Suprapubic skin (tissue), 4 donors: ENCODE measurements around the gene KRTAP22-1. TPM values are rescaled to one million over a fixed set of nuclear protein-coding genes. Genes with fewer than 3 reads are reported as not detected.

Experiments used
- DNase-seq, 2 donors: peaks; one replicate each; pipeline ENCODE4 v3.0.0-alpha.2; 2019; ENCODE audit warnings: low spot score in 2 of 2
- H3K27ac ChIP-seq: fragments of 200-600 bp; sonication (generic); one replicate; pipeline ENCODE4 v1.5.1; 2019
- H3K27me3 ChIP-seq: fragments of 200-600 bp; sonication (generic); one replicate; pipeline ENCODE4 v1.5.1; 2019
- H3K36me3 ChIP-seq: fragments of 200-600 bp; sonication (generic); one replicate; pipeline ENCODE4 v1.5.1; 2019
- H3K4me1 ChIP-seq: fragments of 200-600 bp; sonication (generic); one replicate; pipeline ENCODE4 v1.5.1; 2019
- H3K4me3 ChIP-seq: fragments of 200-600 bp; sonication (generic); one replicate; pipeline ENCODE4 v1.5.1; 2019; ENCODE audit warnings: mild to moderate bottlenecking
- H3K9me3 ChIP-seq: fragments of 200-600 bp; sonication (generic); one replicate; pipeline ENCODE4 v1.5.1; 2019
- CTCF ChIP-seq, 2 donors: fragments of 200-600 bp in 1 of 2; fragments of 450-650 bp in 1 of 2; sonication (generic) in 1 of 2; IDR thresholded peaks; one replicate each; pipeline ENCODE4 v1.5.1; 2016 to 2019; ENCODE audit warnings: antibody characterized with exemption in 2 of 2, mild to moderate bottlenecking in 1 of 2, moderate library complexity in 1 of 2
- EP300 ChIP-seq: sonication (generic); formaldehyde crosslinking; IDR thresholded peaks from one replicate; pipeline ENCODE4 v1.6.1; 2017; ENCODE audit warnings: antibody characterized with exemption
- POLR2A ChIP-seq, 2 donors: fragments of 450-650 bp; IDR thresholded peaks; one replicate each; pipeline ENCODE4 v1.6.1; 2017; ENCODE audit warnings: antibody characterized with exemption in 2 of 2, mild to moderate bottlenecking in 2 of 2, moderate library complexity in 2 of 2
- POLR2AphosphoS5 ChIP-seq, 3 donors: sonication (generic); formaldehyde crosslinking; IDR thresholded peaks; one replicate each; pipeline ENCODE4 v1.6.1; 2017; ENCODE audit warnings: antibody characterized with exemption in 3 of 3
- WGBS: methylation state at CpG from one replicate; pipeline ENCODE4 v1.1.5; 2018; 5-methylcytosine and 5-hydroxymethylcytosine counted together
- total RNA-seq, 4 donors: library from RNA; depleted of rRNA; stranded (reverse); fragments of >200 nt; gene quantifications; one replicate each; pipeline ENCODE4 v1.1.0, GENCODE V29; 2016

KRTAP22-1 gene
- total RNA-seq, 4 donors from 2014 or later: not detected

GRCh38 chr21:30642564-30642963 is 41.7 kb downstream of the KRTAP22-1 start, which contains the start of gene KRTAP20-3:
KRTAP20-3 (plus strand) TSS chr21:30642864.
- Histone ChIP-seq H3K9me3 (no peaks in the 10 kb centered on the region), H3K27ac (no peak within 1 kb of the TSS), H3K36me3 (no peaks in the 10 kb centered on the region), H3K4me3 (no peak within 1 kb of the TSS), H3K4me1 (no peaks in the 10 kb centered on the region), H3K27me3 (no peaks in the 10 kb centered on the region)
- no peak for DNase-seq
- TF ChIP-seq CTCF (IDR thresholded peaks at IDR 0.05) (no peak), EP300 (no peak), POLR2A (IDR thresholded peaks at IDR 0.05) (no peak), POLR2AphosphoS5 (IDR thresholded peaks at IDR 0.05) (no peak)
- 84% methylated on average over 2 of the region's 2 CpGs for WGBS

- 65% methylated on average over 1 of the region's 1 CpG for WGBS
- no peak for TF ChIP-seq POLR2AphosphoS5 (IDR thresholded peaks at IDR 0.05)
- TF ChIP-seq EP300: no peak
- no peak for TF ChIP-seq CTCF (IDR thresholded peaks at IDR 0.05)
- TF ChIP-seq POLR2A (IDR thresholded peaks at IDR 0.05): no peak
- no peaks in the 10 kb centered on the region for H3K27me3 ChIP-seq
These were observed 46.1 kb downstream of the KRTAP22-1 start for GRCh38 chr21:30646904-30647414.

More at GRCh38 chr21:30646904-30647414, 46.1 kb downstream of the KRTAP22-1 start:
- Histone ChIP-seq H3K9me3 (no peaks in the 10 kb centered on the region), H3K4me3 (no peak overlapping the region), H3K36me3 (no peaks in the 10 kb centered on the region), H3K27ac (no peak overlapping the region), H3K4me1 (no peaks in the 10 kb centered on the region)
- no peak for DNase-seq

Other genes starting within 250 kb of the KRTAP22-1 start
- gene KRTAP13-2, start 228.8 kb upstream of the KRTAP22-1 start, total RNA-seq: 10 to 100 TPM in 1 of 4 donors, not detected in 3; 10.7 TPM
- 1 to 10 TPM in 1 of 4 donors, not detected in 3; 9.5 TPM for gene KRTAP13-1, start 205.1 kb upstream of the KRTAP22-1 start, total RNA-seq
- not detected for gene KRTAP13-3, start 175.2 kb upstream of the KRTAP22-1 start, total RNA-seq
- not detected for gene KRTAP13-4, start 170.9 kb upstream of the KRTAP22-1 start, total RNA-seq
- gene KRTAP15-1, start 160.8 kb upstream of the KRTAP22-1 start, total RNA-seq: not detected
- 10 to 100 TPM in 1 of 4 donors, 1 to 10 TPM in 2, not detected in 1; 6.8 to 29.7 (median 8.7) TPM for gene KRTAP19-1, start 120.7 kb upstream of the KRTAP22-1 start, total RNA-seq
- not detected for gene KRTAP19-2, start 113.7 kb upstream of the KRTAP22-1 start, total RNA-seq
- gene KRTAP19-3, start 109.1 kb upstream of the KRTAP22-1 start, total RNA-seq: 10 to 100 TPM in 1 of 4 donors, not detected in 3; 41.5 TPM
- not detected for gene KRTAP19-4, start 103.9 kb upstream of the KRTAP22-1 start, total RNA-seq
- gene KRTAP19-5, start 98.9 kb upstream of the KRTAP22-1 start, total RNA-seq: 100 to 1,000 TPM in 1 of 4 donors, 10 to 100 TPM in 1, not detected in 2; 20.8 to 130 TPM
- gene KRTAP19-6, start 59.2 kb upstream of the KRTAP22-1 start, total RNA-seq: not detected
- gene KRTAP19-7, start 39.8 kb upstream of the KRTAP22-1 start, total RNA-seq: 1 to 10 TPM in 1 of 4 donors, not detected in 3; 7.2 TPM
- gene KRTAP22-2, start 10.7 kb upstream of the KRTAP22-1 start, total RNA-seq: not detected
- not detected for gene KRTAP6-3, start 8.6 kb upstream of the KRTAP22-1 start, total RNA-seq
- gene KRTAP6-2, start 2.2 kb upstream of the KRTAP22-1 start, total RNA-seq: not detected
- 10 to 100 TPM in 1 of 4 donors, not detected in 3; 16.0 TPM for gene KRTAP6-1, start 12.8 kb downstream of the KRTAP22-1 start, total RNA-seq
- gene KRTAP20-1, start 15.3 kb downstream of the KRTAP22-1 start, total RNA-seq: not detected
- gene KRTAP20-4, start 19.5 kb downstream of the KRTAP22-1 start, total RNA-seq: not detected
- gene KRTAP20-2, start 34.1 kb downstream of the KRTAP22-1 start, total RNA-seq: 1 to 10 TPM in 2 of 4 donors, not detected in 2; 5.9 to 8.6 TPM
- not detected for gene KRTAP20-3, start 41.8 kb downstream of the KRTAP22-1 start, total RNA-seq
- not detected for gene KRTAP21-3, start 117.7 kb downstream of the KRTAP22-1 start, total RNA-seq
- not detected for gene KRTAP21-2, start 146.2 kb downstream of the KRTAP22-1 start, total RNA-seq
- gene KRTAP21-1, start 154.3 kb downstream of the KRTAP22-1 start, total RNA-seq: not detected
- 10 to 100 TPM in 2 of 4 donors, 1 to 10 TPM in 1, not detected in 1; 6.9 to 27.0 (median 15.7) TPM for gene KRTAP8-1, start 212.2 kb downstream of the KRTAP22-1 start, total RNA-seq
- 10 to 100 TPM in 1 of 4 donors, 1 to 10 TPM in 1, not detected in 2; 9.4 to 57.8 TPM for gene KRTAP7-1, start 228.7 kb downstream of the KRTAP22-1 start, total RNA-seq